GM18502 (cell line): ENCODE data around the gene TTC8.
A peak's percentile ranks its signal among the peaks of the same experiment; 100 is the strongest.
"Not testable (repeated sequence)": the region's sequence is repeated elsewhere in the genome, so short reads cannot be mapped to it uniquely, and the experiment has no call there.

ENCODE experiments used
- ATAC-seq: cut with Tn5 transposase; IDR thresholded peaks from one replicate; pipeline ENCODE4 v1.9.1; 2021; ENCODE audit warnings: mild to moderate bottlenecking; ENCODE audit not compliant: unreplicated experiment, poor library complexity

TTC8 gene

GRCh38 chr14:88821888-88822287 is 2.6 kb upstream of the TTC8 start:
- no peak for ATAC-seq

- ATAC-seq = peak; percentile 20
These were observed 510 bp upstream of the TTC8 start for GRCh38 chr14:88823968-88824313.

GRCh38 chr14:88825078-88825458 is 617 bp downstream of the TTC8 start:
- no peak for ATAC-seq

GRCh38 chr14:88825503-88825902 is 1.1 kb downstream of the TTC8 start:
- ATAC-seq = no peak

GRCh38 chr14:88829188-88829587 is 4.7 kb downstream of the TTC8 start:
- ATAC-seq = no peak

- no peak for ATAC-seq
These were observed 5.3 kb downstream of the TTC8 start for GRCh38 chr14:88829685-88830302.

- ATAC-seq = no peak
These were observed 6.8 kb downstream of the TTC8 start for GRCh38 chr14:88831284-88831683.

GRCh38 chr14:88834883-88835431 is 10.5 kb downstream of the TTC8 start:
- ATAC-seq = no peak

- ATAC-seq = no peak
These were observed 11.2 kb downstream of the TTC8 start for GRCh38 chr14:88835661-88836060.

GRCh38 chr14:88837495-88837894 is 13.0 kb downstream of the TTC8 start:
- no peak for ATAC-seq

- no peak for ATAC-seq
These were observed 13.6 kb downstream of the TTC8 start for GRCh38 chr14:88838015-88838414.

GRCh38 chr14:88840926-88841325 is 16.5 kb downstream of the TTC8 start:
- no peak for ATAC-seq

- ATAC-seq = no peak
These were observed 17.3 kb downstream of the TTC8 start for GRCh38 chr14:88841741-88842140.

GRCh38 chr14:88842414-88842813 is 18.0 kb downstream of the TTC8 start:
- ATAC-seq = no peak

- ATAC-seq = no peak
These were observed 20.6 kb downstream of the TTC8 start for GRCh38 chr14:88844980-88845491.

- ATAC-seq = no peak
These were observed 24.1 kb downstream of the TTC8 start for GRCh38 chr14:88848571-88848970.

GRCh38 chr14:88849716-88850115 is 25.3 kb downstream of the TTC8 start:
- no peak for ATAC-seq

- no peak for ATAC-seq
These were observed 27.1 kb downstream of the TTC8 start for GRCh38 chr14:88851587-88851986.

GRCh38 chr14:88852632-88853031 is 28.2 kb downstream of the TTC8 start:
- no peak for ATAC-seq

- ATAC-seq = no peak
These were observed 28.7 kb downstream of the TTC8 start for GRCh38 chr14:88853129-88853528.

GRCh38 chr14:88856786-88857366 is 32.4 kb downstream of the TTC8 start:
- no peak for ATAC-seq

- ATAC-seq = not testable (repeated sequence)
These were observed 33.4 kb downstream of the TTC8 start for GRCh38 chr14:88857861-88858260.
